ENCODE data around the gene DAB1. TPM values are rescaled to one million over a fixed set of nuclear protein-coding genes. Genes with fewer than 3 reads are reported as not detected.
A peak's percentile ranks its signal among the peaks of the same experiment; 100 is the strongest.

DAB1 gene
- total RNA-seq, 1 donor = not detected

DNA sequence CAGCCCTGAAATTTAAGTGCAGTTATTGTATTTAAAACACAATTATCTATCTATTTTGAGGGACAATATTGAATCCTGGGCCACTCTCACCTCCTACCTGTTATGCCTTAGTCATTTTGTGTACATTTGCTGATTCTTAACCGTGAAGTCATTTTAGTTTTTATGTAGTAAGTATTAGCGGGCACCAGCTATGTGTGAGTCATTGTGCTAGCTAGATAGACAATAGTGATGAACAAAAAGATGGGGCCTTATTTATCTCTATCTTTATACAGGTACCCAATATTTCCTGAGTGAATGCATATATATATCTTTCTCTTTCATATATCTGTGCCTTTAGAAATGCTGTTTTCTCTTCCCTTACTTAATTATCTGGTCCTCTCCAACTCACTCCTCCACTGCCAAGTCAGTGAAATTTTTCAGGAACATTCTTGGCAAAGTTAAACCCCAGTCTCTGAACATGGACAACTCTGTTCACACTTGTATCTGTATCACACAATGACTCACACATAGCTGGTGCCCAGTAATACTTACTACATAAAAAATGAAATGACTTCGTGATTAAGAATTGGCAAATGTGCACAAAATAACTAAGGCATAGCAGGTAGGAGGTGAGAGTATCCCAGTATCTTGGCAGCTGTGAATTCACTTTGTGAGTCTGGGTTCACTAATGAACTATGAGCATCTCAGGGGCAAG lies 292.0 kb downstream of the DAB1 start:
- Histone ChIP-seq H3K27me3 (ENCODE audit: insufficient read depth, low read length) (no peaks in the 10 kb centered on the region), H3K4me1 (ENCODE audit: insufficient read depth, low read length) (no peaks in the 10 kb centered on the region), H3K4me3 (ENCODE audit: insufficient read depth, low read length) (no peak overlapping the region), H3K4me2 (ENCODE audit: insufficient read depth, low read length) (no peak overlapping the region), H3K79me2 (ENCODE audit: insufficient read depth, low read length) (no peaks in the 10 kb centered on the region), H3K36me3 (ENCODE audit: insufficient read depth, low read length) (no peaks in the 10 kb centered on the region), H3K9me3 (ENCODE audit: low read depth, low read length) (no peaks in the 10 kb centered on the region), H3K27ac (ENCODE audit: low read depth, low read length) (no peak overlapping the region), H2AFZ (ENCODE audit: low read length) (no peak overlapping the region), H4K20me1 (ENCODE audit: insufficient read depth, low read length) (no peaks in the 10 kb centered on the region)
- no peak for DNase-seq (ENCODE audit: insufficient read length, low spot score, missing footprints)
- TF ChIP-seq, protein P1, sequence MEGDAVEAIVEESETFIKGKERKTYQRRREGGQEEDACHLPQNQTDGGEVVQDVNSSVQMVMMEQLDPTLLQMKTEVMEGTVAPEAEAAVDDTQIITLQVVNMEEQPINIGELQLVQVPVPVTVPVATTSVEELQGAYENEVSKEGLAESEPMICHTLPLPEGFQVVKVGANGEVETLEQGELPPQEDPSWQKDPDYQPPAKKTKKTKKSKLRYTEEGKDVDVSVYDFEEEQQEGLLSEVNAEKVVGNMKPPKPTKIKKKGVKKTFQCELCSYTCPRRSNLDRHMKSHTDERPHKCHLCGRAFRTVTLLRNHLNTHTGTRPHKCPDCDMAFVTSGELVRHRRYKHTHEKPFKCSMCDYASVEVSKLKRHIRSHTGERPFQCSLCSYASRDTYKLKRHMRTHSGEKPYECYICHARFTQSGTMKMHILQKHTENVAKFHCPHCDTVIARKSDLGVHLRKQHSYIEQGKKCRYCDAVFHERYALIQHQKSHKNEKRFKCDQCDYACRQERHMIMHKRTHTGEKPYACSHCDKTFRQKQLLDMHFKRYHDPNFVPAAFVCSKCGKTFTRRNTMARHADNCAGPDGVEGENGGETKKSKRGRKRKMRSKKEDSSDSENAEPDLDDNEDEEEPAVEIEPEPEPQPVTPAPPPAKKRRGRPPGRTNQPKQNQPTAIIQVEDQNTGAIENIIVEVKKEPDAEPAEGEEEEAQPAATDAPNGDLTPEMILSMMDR (IDR thresholded peaks at IDR 0.05; ENCODE audit: extremely low read depth, low read depth, low read length) = no peak

DNA sequence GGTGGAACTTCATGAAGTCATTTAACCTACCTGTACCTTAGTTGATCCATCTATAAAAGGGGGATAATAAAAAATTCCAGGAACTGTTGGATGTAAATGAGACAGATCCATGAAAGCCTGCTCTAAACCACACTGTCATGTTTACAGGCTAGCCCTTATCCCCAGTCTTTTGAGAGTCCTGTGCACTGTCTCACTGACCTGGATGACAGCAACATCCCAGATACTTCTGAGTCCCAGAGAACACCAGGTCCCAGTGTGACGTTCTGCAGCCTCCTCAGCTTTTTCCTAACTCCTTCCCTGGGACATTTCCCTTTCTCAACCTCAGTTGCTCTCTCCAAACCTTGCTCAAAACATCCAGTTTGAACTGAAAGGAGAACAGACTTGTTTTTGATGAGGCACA lies 292.6 kb downstream of the DAB1 start:
- Histone ChIP-seq H3K9me3 (ENCODE audit: low read depth, low read length) (no peaks in the 10 kb centered on the region), H3K27ac (ENCODE audit: low read depth, low read length) (no peak overlapping the region), H3K4me2 (ENCODE audit: insufficient read depth, low read length) (no peak overlapping the region), H3K4me3 (ENCODE audit: insufficient read depth, low read length) (no peak overlapping the region), H3K79me2 (ENCODE audit: insufficient read depth, low read length) (no peaks in the 10 kb centered on the region), H3K4me1 (ENCODE audit: insufficient read depth, low read length) (no peaks in the 10 kb centered on the region), H2AFZ (ENCODE audit: low read length) (no peak overlapping the region), H3K27me3 (ENCODE audit: insufficient read depth, low read length) (no peaks in the 10 kb centered on the region), H4K20me1 (ENCODE audit: insufficient read depth, low read length) (no peaks in the 10 kb centered on the region), H3K36me3 (ENCODE audit: insufficient read depth, low read length) (no peaks in the 10 kb centered on the region)
- TF ChIP-seq, protein P1 (IDR thresholded peaks at IDR 0.05; ENCODE audit: extremely low read depth, low read depth, low read length) = no peak
- DNase-seq (ENCODE audit: insufficient read length, low spot score, missing footprints) = no peak

DNA sequence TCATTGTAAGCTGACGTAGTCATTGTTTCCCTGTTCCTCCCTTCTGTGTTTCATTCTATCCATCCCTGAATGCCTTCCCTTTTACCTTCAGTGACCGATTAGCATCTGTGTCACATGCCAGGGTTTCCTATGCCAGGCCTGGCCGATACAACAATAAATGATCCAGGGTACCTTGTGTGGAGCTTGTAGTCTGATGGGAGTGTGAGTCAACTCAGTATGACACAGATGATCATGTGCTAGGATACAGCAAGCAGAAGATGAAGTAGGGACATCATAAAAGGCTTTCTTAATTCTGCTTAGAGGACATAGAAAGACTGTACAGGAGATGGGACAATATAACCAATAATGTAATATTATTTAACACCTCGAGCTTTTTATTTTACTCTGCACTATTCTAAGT lies 294.0 kb downstream of the DAB1 start:
- no peaks in the 10 kb centered on the region for H3K4me1 ChIP-seq (ENCODE audit: insufficient read depth, low read length)
- TF ChIP-seq, protein P1 (IDR thresholded peaks at IDR 0.05; ENCODE audit: extremely low read depth, low read depth, low read length) = no peak
- no peaks in the 10 kb centered on the region for H3K36me3 ChIP-seq (ENCODE audit: insufficient read depth, low read length)
- H2AFZ ChIP-seq (ENCODE audit: low read length) = no peak overlapping the region
- no peak overlapping the region for H3K4me2 ChIP-seq (ENCODE audit: insufficient read depth, low read length)
- DNase-seq (ENCODE audit: insufficient read length, low spot score, missing footprints) = peak; percentile 34
- H4K20me1 ChIP-seq (ENCODE audit: insufficient read depth, low read length) = no peaks in the 10 kb centered on the region
- H3K4me3 ChIP-seq (ENCODE audit: insufficient read depth, low read length) = no peak overlapping the region
- no peaks in the 10 kb centered on the region for H3K79me2 ChIP-seq (ENCODE audit: insufficient read depth, low read length)
- H3K27ac ChIP-seq (ENCODE audit: low read depth, low read length) = no peak overlapping the region
- no peaks in the 10 kb centered on the region for H3K27me3 ChIP-seq (ENCODE audit: insufficient read depth, low read length)
- no peaks in the 10 kb centered on the region for H3K9me3 ChIP-seq (ENCODE audit: low read depth, low read length)

DNA sequence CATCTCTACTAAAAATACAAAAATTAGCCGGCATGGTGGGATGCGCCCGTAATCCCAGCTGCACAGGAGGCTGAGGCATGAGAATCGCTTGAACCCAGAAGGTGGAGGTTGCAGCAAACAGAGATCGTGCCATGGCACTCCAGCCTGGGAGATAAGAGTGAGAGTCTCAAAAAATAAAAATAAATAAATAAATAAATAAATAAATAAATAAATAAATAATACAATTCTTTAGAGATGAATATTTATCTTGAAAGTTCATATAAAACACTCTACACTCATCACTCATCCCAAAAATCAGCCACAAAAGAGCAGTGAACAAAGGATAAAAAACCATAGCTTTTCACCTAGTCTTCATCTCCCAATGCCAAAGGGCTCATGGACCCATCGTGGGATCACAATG lies 295.9 kb downstream of the DAB1 start:
- H3K27me3 ChIP-seq (ENCODE audit: insufficient read depth, low read length) = no peaks in the 10 kb centered on the region

More for the DNA sequence above, 295.9 kb downstream of the DAB1 start:
- no peak for DNase-seq (ENCODE audit: insufficient read length, low spot score, missing footprints)
- no peak overlapping the region for H3K4me2 ChIP-seq (ENCODE audit: insufficient read depth, low read length)
- no peaks in the 10 kb centered on the region for H3K9me3 ChIP-seq (ENCODE audit: low read depth, low read length)
- no peaks in the 10 kb centered on the region for H3K36me3 ChIP-seq (ENCODE audit: insufficient read depth, low read length)
- H3K4me1 ChIP-seq (ENCODE audit: insufficient read depth, low read length) = no peaks in the 10 kb centered on the region
- no peak overlapping the region for H3K4me3 ChIP-seq (ENCODE audit: insufficient read depth, low read length)
- no peaks in the 10 kb centered on the region for H3K79me2 ChIP-seq (ENCODE audit: insufficient read depth, low read length)
- TF ChIP-seq, protein P1 (IDR thresholded peaks at IDR 0.05; ENCODE audit: extremely low read depth, low read depth, low read length) = no peak
- H2AFZ ChIP-seq (ENCODE audit: low read length) = no peak overlapping the region
- no peaks in the 10 kb centered on the region for H4K20me1 ChIP-seq (ENCODE audit: insufficient read depth, low read length)
- no peak overlapping the region for H3K27ac ChIP-seq (ENCODE audit: low read depth, low read length)

All from osteoblast (primary cell).